ENCODE measurements around the gene CFAP57.
"Not testable (repeated sequence)": the region's sequence is repeated elsewhere in the genome, so short reads cannot be mapped to it uniquely, and the experiment has no call there.

The CFAP57 gene

DNA sequence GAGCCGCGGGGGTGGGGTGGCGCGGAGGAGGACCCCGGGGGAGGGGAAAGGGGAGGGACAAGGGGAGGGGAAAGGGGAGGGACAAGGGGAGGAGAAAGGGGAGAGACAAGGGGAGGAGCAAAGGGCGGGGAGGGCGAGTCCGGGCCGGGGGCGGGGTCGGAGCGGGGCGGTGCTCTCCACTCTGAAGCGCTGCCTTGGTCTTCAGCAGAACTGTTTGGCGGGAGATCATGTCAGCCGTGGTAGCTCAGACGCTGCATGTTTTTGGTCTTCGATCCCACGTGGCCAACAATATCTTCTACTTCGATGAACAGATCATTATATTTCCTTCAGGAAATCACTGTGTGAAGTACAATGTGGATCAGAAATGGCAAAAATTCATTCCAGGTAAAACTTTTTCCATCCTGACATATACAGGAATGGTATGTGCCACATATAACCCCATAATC lies 420 bp downstream of the CFAP57 start:
- in situ Hi-C loops (cut with MboI; ENCODE audit: low sequenced_read_pairs): no loop called here

DNA sequence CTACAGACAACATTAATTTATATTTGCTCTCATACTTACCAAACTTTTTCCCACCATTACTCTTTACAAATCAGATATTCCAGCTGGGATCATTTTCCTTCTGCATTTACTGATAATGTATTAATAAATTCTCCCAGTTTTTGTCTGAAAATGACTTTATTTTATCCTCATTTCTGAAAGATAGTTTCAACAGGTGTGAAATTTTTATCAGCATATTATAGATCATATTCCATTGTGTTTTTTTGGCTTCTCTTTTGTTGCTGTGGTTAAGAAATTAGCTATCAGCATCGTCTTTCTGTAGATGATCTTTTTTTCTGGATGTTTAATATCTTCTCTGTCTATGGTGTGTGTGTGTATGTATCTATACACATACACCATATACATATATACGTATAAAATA lies 2.7 kb downstream of the CFAP57 start:
- in situ Hi-C loops (cut with MboI; ENCODE audit: low sequenced_read_pairs): no loop called here

DNA sequence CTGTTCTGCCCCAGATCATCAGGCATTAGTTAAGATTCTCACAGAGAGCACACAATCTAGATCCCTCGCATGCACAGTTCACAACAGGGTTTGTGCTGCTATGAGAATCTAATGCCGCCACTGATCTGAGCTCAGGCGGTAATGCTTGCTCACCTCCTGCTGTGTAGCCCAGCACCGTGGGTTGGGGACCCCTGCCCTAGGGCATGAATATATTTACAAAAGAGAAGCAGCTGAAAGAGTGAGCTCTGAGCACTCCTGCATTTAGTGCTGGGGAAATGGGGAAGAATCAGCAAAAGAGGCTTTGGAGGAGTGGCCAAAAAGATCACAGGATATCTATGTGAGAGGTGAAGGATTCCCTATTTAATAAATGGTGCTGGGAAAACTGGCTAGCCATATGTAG lies 5.6 kb downstream of the CFAP57 start:
- in situ Hi-C loops (cut with MboI; ENCODE audit: low sequenced_read_pairs): no loop called here

DNA sequence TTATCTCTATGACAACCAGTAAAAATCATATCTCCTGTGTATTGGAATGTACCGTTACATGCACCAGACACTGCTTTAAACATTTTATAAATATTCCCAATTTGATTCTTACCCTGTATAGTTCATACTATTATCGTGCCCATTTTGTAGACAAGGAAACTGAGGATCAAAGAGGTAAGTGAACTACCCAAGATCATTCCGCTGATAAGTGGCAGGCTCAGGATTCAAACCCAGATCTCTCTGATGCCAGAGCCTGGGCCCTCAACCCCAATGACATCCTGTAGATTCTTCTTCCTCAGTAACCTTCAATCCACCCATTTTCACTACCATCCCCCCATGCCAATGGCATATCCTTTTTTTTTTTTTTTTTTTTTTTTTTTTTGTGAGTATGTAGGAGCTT lies 12.3 kb downstream of the CFAP57 start:
- in situ Hi-C loops (cut with MboI; ENCODE audit: low sequenced_read_pairs): no loop called here

DNA sequence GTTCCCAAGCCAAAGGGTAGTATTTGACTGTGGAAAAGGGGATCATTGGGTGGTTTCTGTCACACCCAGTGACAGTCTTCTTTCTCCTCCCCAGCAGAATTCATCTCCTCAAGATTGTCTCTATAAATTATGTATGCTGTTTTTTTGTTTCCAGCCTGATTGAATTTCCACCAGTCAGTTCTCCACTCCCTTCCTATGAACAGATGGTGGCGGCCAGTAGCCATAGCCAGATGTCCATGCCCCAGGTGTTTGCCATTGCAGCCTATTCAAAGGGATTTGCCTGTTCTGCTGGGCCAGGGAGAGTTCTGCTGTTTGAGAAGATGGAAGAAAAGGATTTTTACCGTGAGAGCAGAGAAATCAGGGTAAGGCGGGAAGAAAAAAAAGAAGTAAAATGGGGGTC lies 12.9 kb downstream of the CFAP57 start:
- in situ Hi-C loops (cut with MboI; ENCODE audit: low sequenced_read_pairs): no loop called here

DNA sequence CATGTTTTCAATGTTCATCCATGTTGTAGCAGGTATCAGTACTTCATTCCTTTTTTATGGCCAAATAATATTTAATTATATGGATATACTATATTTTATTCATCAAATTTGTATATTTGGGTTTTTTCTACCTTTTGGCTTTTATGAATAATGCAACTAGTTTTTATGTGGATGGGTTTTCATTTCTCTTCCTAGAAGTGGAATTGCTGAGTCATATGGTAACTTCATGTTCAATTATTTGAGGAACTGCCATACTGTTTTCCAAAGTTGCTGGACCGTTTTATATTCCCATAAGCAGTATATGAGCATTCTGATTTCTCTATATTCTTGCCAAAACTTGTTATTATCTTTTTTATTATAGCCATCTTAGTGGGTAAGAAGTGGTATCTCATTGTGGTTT lies 16.0 kb downstream of the CFAP57 start:
- in situ Hi-C loops (cut with MboI; ENCODE audit: low sequenced_read_pairs): no loop called here

DNA sequence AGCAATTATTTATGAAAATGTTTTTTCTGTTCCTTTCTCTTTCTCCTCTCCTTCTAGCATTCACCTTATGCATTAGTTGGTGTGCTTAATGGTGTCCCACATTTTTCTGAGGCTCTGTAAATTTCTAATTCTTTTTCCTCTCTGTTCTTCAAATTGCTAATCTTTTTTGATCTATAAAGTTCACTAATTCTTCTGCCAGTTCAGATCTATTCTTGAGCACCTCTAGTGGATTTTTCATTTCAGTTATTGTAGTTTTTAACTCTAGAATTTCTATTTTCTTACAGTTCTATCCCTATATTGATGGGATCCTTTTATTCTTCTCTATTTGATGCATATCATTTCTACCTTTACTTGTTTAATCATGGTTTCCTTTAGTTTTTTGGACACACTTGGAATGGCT lies 22.4 kb downstream of the CFAP57 start:
- in situ Hi-C loops (cut with MboI; ENCODE audit: low sequenced_read_pairs): no loop called here

DNA sequence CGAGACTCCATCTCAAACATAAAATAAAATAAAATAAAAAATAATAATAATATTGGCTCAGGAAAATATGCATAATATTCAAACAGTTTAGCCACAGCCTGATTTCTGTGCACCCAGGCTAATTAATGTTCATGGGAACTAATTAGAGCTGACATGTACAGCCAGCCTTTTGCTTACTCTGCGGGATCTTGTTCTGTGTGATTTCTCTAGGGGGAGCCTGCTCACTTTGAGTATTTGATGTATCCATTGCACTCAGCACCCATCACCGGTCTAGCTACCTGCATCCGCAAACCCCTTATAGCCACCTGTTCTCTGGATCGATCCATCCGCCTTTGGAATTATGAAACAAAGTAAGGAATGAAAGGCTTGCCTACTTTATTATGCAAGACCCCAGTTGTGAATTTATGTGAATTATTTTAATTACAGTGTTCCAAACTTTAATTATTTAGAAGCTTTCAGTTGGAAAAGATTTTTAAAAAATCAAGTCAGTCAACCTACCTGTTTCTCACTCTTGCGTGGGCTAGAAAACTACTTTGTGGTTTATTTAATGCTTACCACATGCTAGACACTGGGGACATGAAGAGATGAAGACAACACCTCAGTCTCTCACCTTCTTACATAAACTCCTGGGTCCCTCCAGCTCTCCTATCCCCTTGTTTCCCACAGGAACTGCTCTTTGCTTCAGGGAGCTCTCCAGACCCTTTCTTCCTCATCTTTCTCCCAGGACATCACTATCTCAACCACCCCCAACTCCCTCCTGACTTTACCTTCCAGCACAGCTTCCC lies 25.4 kb downstream of the CFAP57 start:
- in situ Hi-C loops (cut with MboI; ENCODE audit: low sequenced_read_pairs): no loop called here

DNA sequence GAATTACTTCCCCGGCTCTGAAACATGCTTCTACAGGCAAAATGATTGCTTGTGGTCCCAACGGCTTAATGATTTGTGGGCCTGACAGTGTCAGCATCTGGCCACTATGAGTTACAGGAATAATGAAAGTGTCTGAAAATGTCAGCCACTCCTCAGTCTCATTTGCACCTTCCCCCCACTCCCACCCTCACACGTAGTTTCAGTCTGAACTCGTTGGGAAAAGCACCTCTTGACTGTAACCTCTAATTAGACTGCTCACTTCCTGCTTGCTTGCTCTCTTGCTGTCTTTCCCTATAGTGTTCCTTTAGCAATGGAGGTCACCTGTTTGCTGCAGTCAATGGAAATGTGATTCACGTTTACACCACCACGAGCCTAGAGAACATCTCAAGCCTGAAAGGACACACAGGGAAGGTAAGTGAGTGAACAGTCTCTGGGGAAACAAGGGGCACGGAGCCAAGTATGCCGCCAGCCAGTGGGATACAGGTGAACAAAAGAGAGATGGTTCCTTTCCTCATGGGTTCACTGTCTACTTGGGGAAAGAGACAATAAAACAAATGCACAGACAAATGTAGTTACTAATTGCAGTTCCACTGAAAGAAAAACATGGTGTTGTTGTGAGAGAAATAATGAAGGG lies 27.1 kb downstream of the CFAP57 start:
- in situ Hi-C loops (cut with MboI; ENCODE audit: low sequenced_read_pairs): no loop called here

DNA sequence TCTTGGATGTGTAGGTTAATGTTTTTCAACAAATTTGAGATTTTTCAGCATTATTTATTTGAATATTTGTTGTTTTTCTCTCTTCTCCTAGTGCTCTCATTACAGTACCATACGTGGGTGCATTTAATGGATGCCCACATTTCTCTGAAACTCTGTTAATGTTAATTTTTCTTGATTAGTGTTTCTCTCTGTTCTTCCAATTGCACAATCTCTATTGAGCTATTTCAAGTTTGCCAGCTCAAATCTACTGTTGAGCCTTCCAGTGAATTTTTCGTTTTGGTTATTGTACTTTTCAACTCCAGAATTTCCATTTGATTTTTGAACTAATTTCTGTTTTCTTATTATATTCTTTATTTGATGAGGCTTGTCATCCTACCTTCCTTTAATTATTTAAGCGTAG lies 31.7 kb downstream of the CFAP57 start:
- in situ Hi-C loops (cut with MboI; ENCODE audit: low sequenced_read_pairs): no loop called here

DNA sequence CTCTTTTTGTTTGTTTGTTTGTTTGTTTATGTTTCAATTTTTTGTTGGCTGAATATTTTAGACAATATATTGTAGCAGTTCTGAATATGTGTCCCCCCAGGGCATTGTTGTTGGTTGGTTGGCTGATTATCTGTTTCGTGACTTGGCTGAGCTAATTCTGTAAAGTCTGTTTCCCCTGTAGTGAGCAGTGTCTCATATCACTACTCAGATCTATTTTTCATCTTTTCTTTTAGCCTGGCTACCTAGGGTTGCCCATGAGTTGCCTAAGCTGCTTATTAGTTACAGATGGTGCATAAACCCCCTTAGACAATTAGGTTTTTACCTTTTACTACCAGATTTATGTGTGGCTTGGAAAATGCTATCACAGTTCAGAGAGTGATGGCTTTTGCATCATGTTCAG lies 32.3 kb downstream of the CFAP57 start:
- in situ Hi-C loops (cut with MboI; ENCODE audit: low sequenced_read_pairs): no loop called here

DNA sequence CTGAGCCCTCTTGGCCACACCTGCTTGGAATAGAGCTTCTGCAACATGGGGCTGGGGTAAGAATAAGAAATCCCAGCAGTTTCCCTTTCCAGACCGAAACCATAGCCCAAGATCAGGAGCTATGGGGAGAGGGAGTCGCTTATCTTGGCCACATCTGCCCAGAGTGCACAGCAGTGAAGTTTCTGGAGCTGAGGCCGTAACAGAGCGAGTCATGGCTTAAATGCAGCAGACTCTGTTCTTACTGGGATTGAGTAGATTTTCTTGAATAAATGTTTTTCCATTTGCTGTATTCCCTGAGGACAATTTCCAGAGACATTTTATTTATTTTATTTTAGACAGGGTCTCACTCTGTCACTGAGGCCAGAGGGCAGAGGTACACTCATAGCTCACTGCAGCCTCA lies 33.5 kb downstream of the CFAP57 start:
- in situ Hi-C loops (cut with MboI; ENCODE audit: low sequenced_read_pairs): no loop called here

DNA sequence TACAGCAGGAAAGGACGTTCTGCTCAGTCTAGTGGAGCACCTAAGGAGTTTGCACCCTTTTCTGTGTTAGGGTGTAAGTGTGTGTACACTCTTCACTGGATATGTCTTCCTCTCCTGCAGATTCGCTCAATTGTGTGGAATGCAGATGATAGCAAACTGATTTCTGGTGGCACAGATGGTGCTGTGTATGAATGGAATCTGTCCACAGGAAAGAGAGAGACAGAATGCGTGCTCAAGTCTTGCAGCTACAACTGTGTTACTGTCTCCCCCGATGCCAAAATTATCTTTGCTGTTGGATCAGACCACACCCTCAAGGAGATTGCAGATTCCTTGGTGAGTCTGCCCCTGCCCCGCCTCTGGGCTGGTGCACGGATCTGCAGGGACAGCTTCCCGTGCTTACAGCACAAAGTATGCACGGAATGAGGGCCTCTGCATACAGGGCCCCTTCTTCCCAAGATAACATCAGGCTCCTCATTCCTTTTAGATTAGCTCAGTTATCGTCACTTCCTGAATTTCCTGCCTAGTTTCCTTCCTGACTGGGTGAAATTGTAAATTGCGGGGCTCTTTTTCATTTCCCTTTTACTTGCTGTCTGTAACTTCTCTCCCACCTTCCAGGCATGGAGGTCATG lies 34.6 kb downstream of the CFAP57 start:
- in situ Hi-C loops (cut with MboI; ENCODE audit: low sequenced_read_pairs): no loop called here

DNA sequence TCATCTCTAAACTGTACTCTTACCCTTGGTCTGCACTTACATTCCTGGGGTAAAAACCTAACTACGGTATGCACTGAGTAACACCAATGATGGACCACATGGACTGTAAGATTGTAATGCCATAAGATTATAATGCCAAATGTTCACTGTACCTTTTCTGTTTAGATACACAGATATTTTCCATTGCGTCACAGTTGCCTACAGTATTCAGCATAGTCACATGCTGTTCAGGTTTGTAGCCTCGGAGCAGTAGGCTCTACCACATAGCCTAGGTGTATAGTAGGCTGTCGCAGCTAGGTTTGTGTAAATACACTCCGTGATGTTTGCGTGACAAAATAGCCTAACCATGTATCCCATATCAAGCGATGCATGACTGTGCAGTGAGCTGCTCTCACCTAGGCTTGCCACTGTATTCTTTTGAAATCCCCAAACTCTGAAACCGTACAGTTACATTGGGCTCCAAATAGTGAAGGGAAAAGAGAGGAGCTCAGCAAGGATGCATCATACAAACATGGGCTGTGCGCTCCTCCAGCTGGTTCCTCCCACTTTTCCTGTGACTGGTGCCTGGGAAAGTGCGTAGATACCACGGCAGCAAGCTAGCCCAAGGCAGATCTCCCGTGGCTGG lies 35.2 kb downstream of the CFAP57 start:
- in situ Hi-C loops (cut with MboI; ENCODE audit: low sequenced_read_pairs): no loop called here

DNA sequence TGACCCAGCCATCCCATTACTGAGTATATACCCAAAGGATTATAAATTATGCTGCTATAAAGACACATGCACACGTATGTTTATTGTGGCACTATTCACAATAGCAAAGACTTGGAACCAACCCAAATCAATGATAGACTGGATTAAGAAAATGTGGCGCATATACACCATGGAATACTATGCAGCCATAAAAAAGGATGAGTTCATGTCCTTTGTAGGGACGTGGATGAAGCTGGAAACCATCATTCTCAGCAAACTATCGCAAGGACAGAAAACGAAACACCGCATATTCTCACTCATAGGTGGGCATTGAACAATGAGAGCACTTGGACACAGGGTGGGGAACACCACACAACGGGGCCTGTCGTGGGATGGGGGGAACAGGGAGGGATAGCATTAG lies 36.1 kb downstream of the CFAP57 start:
- in situ Hi-C loops (cut with MboI; ENCODE audit: low sequenced_read_pairs): not testable (repeated sequence)

DNA sequence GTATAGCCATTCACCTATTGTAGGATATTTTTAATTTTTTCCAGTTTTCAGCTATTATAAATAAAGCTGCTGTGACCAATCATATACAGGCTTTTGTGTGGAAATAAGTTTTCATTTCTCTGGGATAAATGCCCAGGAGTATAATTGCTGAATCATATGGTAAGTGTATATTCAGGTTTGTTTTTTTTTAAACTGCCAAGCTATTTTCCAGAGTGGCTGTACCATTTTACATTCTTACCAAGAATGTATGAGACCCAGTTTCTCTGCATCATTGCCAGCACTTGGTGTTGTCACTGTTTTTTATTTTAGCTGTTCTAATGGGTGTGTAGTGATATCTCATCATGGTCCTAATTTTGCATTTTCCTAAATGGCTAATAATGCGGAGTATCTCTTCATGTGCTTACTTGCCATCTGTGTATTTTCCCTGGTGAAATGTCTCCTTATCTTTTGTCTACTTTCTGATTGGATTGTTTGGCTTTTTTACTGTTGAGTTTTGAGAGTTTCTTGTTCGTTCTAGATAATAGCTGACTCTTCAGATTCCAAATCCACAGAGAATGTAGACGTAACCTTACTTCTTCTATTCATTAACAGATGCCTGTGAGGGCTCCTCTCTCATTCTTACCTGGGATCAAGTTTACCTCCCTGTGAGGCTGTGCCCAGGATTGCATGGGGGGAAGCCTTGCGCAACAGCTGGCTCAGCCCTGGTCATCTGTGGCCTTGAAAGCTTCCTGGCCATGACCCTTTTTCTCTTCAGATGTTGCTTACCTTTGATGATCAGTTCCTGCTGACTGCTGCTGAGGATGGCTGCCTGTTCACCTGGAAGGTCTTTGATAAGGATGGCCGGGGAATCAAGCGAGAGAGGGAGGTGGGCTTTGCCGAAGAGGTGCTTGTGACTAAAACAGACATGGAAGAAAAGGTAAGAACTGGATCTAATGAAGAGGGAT lies 42.6 kb downstream of the CFAP57 start:
- in situ Hi-C loops (cut with MboI; ENCODE audit: low sequenced_read_pairs): no loop called here

DNA sequence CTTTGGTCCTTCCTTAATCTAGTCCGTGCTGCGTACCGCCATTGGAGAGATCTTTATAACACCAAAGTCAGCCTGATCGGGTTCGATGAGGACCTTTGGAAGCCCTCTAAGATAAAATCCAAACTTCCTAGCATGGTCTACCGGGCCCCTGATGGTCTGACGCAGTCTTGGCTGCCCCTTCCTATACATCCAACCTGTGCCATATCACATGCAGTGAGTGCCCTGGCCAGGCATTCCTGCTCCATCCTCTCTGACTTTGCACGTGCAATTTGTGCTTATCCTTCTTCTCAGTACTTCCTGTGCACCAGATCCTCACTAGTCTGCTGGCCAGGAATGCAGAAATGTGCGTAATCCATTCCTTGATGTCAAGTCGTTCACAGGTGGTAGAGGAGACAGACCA lies 45.6 kb downstream of the CFAP57 start:
- in situ Hi-C loops (cut with MboI; ENCODE audit: low sequenced_read_pairs): no loop called here

DNA sequence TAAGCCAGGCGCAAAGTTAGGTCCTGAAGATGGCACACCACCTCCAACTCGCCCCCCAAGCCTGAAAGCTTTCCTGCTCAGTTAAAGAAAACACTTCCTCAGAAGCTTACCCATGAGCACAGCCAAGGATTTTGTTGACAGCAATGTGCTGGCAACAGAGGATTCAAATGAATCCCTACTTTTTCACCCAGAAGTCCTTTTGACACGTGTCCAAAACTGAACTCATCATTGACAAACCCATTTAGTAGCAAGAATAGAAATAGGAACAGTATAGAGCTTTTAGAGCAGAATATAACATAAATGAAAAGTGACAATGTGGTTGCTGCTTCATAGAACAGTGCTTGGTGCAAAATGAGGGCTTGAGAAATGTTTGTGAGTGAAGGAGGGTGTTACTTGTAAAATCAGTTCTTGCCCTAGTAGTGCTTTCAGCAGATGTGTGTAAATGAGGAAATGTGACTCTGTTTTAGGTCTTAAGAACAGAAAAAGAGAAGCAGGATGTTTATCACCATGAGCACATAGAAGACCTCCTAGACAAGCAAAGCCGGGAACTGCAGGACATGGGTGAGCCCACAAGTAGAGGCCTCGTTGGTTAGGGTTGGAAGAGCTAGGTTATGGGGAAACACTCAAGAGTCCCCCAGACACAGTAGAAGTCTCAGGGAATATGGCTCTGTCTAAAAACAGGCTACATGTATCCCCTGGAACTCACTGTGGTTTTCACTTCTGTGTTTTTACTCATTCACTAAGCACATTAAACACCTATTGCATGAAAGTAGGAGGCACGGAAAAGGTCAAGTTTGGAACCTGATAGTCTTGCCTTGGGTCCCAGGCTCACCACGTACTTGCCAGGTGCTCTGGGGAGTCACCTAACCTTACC lies 49.0 kb downstream of the CFAP57 start:
- in situ Hi-C loops (cut with MboI; ENCODE audit: low sequenced_read_pairs): no loop called here

DNA sequence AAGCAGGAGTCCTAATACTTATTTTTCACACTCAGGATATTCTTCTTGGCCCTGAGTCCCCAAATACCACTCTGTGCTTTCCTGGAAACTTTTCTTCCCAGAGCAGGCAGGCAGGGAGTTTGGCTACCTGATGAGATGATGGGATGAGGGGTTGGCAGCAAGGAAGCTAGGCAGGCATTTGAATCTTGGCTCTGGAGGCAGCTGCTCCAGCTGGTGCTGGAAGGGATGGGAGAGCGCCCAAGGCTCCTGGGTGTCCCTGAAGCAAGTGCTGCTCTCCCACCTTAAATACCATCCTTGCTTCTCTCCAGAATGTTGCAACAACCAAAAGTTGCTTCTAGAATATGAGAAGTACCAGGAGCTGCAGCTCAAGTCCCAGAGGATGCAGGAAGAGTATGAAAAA lies 49.7 kb downstream of the CFAP57 start:
- in situ Hi-C loops (cut with MboI; ENCODE audit: low sequenced_read_pairs): no loop called here

DNA sequence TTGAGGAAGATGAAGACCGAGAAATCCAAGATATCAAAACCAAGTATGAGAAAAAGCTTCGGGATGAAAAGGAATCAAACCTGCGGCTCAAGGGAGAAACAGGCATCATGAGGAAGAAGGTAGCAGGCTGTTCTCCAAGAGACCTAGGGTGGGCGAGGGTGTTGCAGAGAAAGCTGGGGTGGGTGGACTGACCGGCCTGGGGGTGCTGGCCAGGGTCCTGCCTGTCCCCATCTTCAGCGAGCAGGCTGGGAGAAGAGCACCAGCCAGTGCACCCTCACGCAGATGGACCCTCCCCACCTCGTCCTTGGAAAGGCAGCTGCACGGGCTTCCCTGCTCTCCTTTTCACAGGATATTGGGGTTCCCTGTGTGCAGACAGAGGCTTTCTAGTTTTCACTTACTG lies 50.7 kb downstream of the CFAP57 start:
- in situ Hi-C loops (cut with MboI; ENCODE audit: low sequenced_read_pairs): no loop called here

Data from hTERT RPE-1 (cell line).